A549 (cell line): ENCODE results near the gene ACAD9. TPM values are rescaled to one million over a fixed set of nuclear protein-coding genes. Genes with fewer than 3 reads are reported as not detected.

Experiments used
- ATAC-seq, 2 experiments: fragments of 200-7000 bp in 1 of 2; fragments of >200 bp in 1 of 2; cut with Nextera tagmentation in 1 of 2; cut with Tn5 transposase in 1 of 2; 3 replicates each; pipeline versions ENCODE4 v1.8.0 to v1.9.1; 2018 to 2020; ENCODE audit warnings: mild to moderate bottlenecking in 1 of 2, moderate library complexity in 1 of 2
- CTCF ChIA-PET: fragments of 300-600 bp; sonication (Branson Sonifier 250); formaldehyde crosslinking; extraction: SDS; loops from one replicate; lab custom pipeline; 2021; ENCODE audit warnings: antibody characterized with exemption, inconsistent platforms; lab: Yijun Ruan, JAX
- POLR2A ChIA-PET: fragments of 350-600 bp; formaldehyde crosslinking; extraction: SDS; loops from one replicate; lab custom pipeline; 2021; ENCODE audit warnings: antibody characterized with exemption, inconsistent platforms; lab: Yijun Ruan, JAX
- DNase-seq, 2 experiments: peaks; one replicate each; pipeline versions ENCODE4 v3.0.0 to v3.0.0-alpha.2; 2011 to 2016; ENCODE audit warnings: low read depth in 1 of 2, low spot score in 1 of 2
- FAIRE-seq: peaks from 2 replicates; lab custom pipeline; 2011; peaks lifted over from hg19 to GRCh38; lab: Jason Lieb, UNC
- H3K27ac ChIP-seq, 2 experiments: fragments of >200 bp; sonication (Bioruptor Twin); formaldehyde crosslinking; 3 replicates each; pipeline ENCODE4 v1.5.1; 2016 to 2017
- H3K4me1 ChIP-seq: fragments of >200 bp; sonication (Bioruptor Twin); formaldehyde crosslinking; 3 replicates; pipeline ENCODE4 v1.6.1; 2016
- H3K4me2 ChIP-seq: fragments of >200 bp; sonication (Bioruptor Twin); formaldehyde crosslinking; 3 replicates; pipeline ENCODE4 v1.6.1; 2016
- H3K4me3 ChIP-seq: fragments of >200 bp; sonication (Bioruptor Twin); formaldehyde crosslinking; 3 replicates; pipeline ENCODE4 v1.5.1; 2016
- H3K9me3 ChIP-seq: fragments of >200 bp; sonication (Bioruptor Twin); formaldehyde crosslinking; 3 replicates; pipeline ENCODE4 v1.6.1; 2016
- CBX2 ChIP-seq: fragments of 200-600 bp; sonication (generic); IDR thresholded peaks from 2 replicates; pipeline ENCODE4 v1.6.1; 2016; ENCODE audit warnings: low read depth, mild to moderate bottlenecking, borderline replicate concordance
- E2F6 ChIP-seq: IDR thresholded peaks from 2 replicates; pipeline ENCODE4 v1.6.1; 2012; ENCODE audit warnings: low read depth, borderline replicate concordance
- ESRRA ChIP-seq: fragments of 150-350 bp; IDR thresholded peaks from 2 replicates; pipeline ENCODE4 v1.6.1; 2014; ENCODE audit warnings: mild to moderate bottlenecking, low read length, borderline replicate concordance
- FOSB ChIP-seq: fragments of 250-450 bp; sonication (Bioruptor Pico); IDR thresholded peaks from 2 replicates; pipeline ENCODE4 v1.5.0; 2020; ENCODE audit warnings: mild to moderate bottlenecking, moderate library complexity
- FOSL2 ChIP-seq, 2 experiments: fragments of 450-650 bp in 1 of 2; fragments of >200 bp in 1 of 2; sonication (Bioruptor Twin) in 1 of 2; formaldehyde crosslinking; IDR thresholded peaks; 2 replicates each; pipeline versions ENCODE4 v1.5.0 to v1.6.1; 2016 to 2020; ENCODE audit warnings: mild to moderate bottlenecking in 1 of 2, moderate library complexity in 1 of 2
- FOXS1 ChIP-seq: fragments of 250-450 bp; sonication (Bioruptor Pico); IDR thresholded peaks from 2 replicates; pipeline ENCODE4 v1.5.0; 2020; ENCODE audit warnings: mild to moderate bottlenecking, moderate library complexity
- GATA3 ChIP-seq: IDR thresholded peaks from 2 replicates; pipeline ENCODE4 v1.6.1; 2012; ENCODE audit warnings: borderline replicate concordance
- HDAC2 ChIP-seq: fragments of 200-600 bp; sonication (generic); IDR thresholded peaks from 2 replicates; pipeline ENCODE4 v1.6.1; 2016
- HEYL ChIP-seq: fragments of 250-450 bp; sonication (Bioruptor Pico); IDR thresholded peaks from 2 replicates; pipeline ENCODE4 v1.8.0; 2021; ENCODE audit warnings: mild to moderate bottlenecking, moderate library complexity
- HMGXB4 ChIP-seq: fragments of 250-450 bp; sonication (Bioruptor Pico); IDR thresholded peaks from 2 replicates; pipeline ENCODE4 v1.5.0; 2021; ENCODE audit warnings: mild to moderate bottlenecking, moderate library complexity, borderline replicate concordance
- HOXA7 ChIP-seq: fragments of 250-450 bp; sonication (Bioruptor Pico); IDR thresholded peaks from 2 replicates; pipeline ENCODE4 v1.5.0; 2020; ENCODE audit warnings: mild to moderate bottlenecking, moderate library complexity
- HOXB13 ChIP-seq: fragments of 250-450 bp; sonication (Bioruptor Pico); IDR thresholded peaks from 2 replicates; pipeline ENCODE4 v1.5.0; 2020; ENCODE audit warnings: low read depth, mild to moderate bottlenecking, moderate library complexity
- JUN ChIP-seq, 2 experiments: fragments of >200 bp; sonication (Bioruptor Twin); formaldehyde crosslinking; IDR thresholded peaks; 2 replicates in 1 of 2; 3 replicates in 1 of 2; pipeline ENCODE4 v1.6.1; 2016 to 2017
- JUNB ChIP-seq: fragments of >200 bp; sonication (Bioruptor Twin); formaldehyde crosslinking; IDR thresholded peaks from 2 replicates; pipeline ENCODE4 v1.6.1; 2016
- KDM5A ChIP-seq: fragments of 200-600 bp; sonication (generic); IDR thresholded peaks from 2 replicates; pipeline ENCODE4 v1.6.1; 2016; ENCODE audit warnings: antibody characterized with exemption, mild to moderate bottlenecking
- MAFK ChIP-seq: fragments of 450-650 bp; IDR thresholded peaks from 2 replicates; pipeline ENCODE4 v1.6.1; 2014; ENCODE audit not compliant: partially characterized antibody
- NFE2L2 ChIP-seq: fragments of 150-350 bp; conservative IDR thresholded peaks from 2 replicates; pipeline ENCODE4 v1.6.1; 2014; ENCODE audit warnings: low read length
- NPAS2 ChIP-seq: fragments of 250-450 bp; sonication (Bioruptor Pico); IDR thresholded peaks from 2 replicates; pipeline ENCODE4 v1.8.0; 2022; ENCODE audit warnings: mild to moderate bottlenecking, moderate library complexity, borderline replicate concordance
- RAD21 ChIP-seq, 2 experiments: fragments of >200 bp in 1 of 2; sonication (Bioruptor Twin) in 1 of 2; formaldehyde crosslinking in 1 of 2; IDR thresholded peaks in 1 of 2; conservative IDR thresholded peaks in 1 of 2; 2 replicates in 1 of 2; 3 replicates in 1 of 2; pipeline ENCODE4 v1.6.1; 2012 to 2018; ENCODE audit warnings: inconsistent platforms in 1 of 2
- RARB ChIP-seq: fragments of 250-450 bp; sonication (Bioruptor Pico); IDR thresholded peaks from 2 replicates; pipeline ENCODE4 v1.8.0; 2021; ENCODE audit warnings: mild to moderate bottlenecking, moderate library complexity
- RFX5 ChIP-seq: fragments of 450-650 bp; IDR thresholded peaks from 2 replicates; pipeline ENCODE4 v1.7.1; 2014; ENCODE audit warnings: antibody characterized with exemption, mild to moderate bottlenecking, moderate library complexity
- SMC3 ChIP-seq: fragments of >200 bp; sonication (Bioruptor Twin); formaldehyde crosslinking; IDR thresholded peaks from 3 replicates; pipeline ENCODE4 v1.6.1; 2018; ENCODE audit warnings: inconsistent platforms
- SREBF2 ChIP-seq: fragments of 450-650 bp; IDR thresholded peaks from 2 replicates; pipeline ENCODE4 v1.6.1; 2014; ENCODE audit warnings: mild to moderate bottlenecking, moderate library complexity
- TP53 ChIP-seq: fragments of 250-450 bp; sonication (Bioruptor Pico); IDR thresholded peaks from 2 replicates; pipeline ENCODE4 v1.5.0; 2021; ENCODE audit warnings: mild to moderate bottlenecking, moderate library complexity
- USF2 ChIP-seq: fragments of 450-650 bp; IDR thresholded peaks from 2 replicates; pipeline ENCODE4 v1.6.1; 2014; ENCODE audit warnings: antibody characterized with exemption
- ZC3H11A ChIP-seq: fragments of 450-650 bp; IDR thresholded peaks from 2 replicates; pipeline ENCODE4 v1.6.1; 2014; ENCODE audit warnings: antibody characterized with exemption, mild to moderate bottlenecking
- ZFP36 ChIP-seq: fragments of 450-650 bp; IDR thresholded peaks from 2 replicates; pipeline ENCODE4 v1.6.1; 2014; ENCODE audit warnings: borderline replicate concordance; ENCODE audit not compliant: partially characterized antibody
- ZNF302 ChIP-seq: fragments of 250-450 bp; sonication (Bioruptor Pico); IDR thresholded peaks from 2 replicates; pipeline ENCODE4 v1.9.0; 2021; ENCODE audit warnings: inconsistent platforms, mild to moderate bottlenecking, moderate library complexity
- ZSCAN20 ChIP-seq: fragments of 250-450 bp; sonication (Bioruptor Pico); IDR thresholded peaks from 2 replicates; pipeline ENCODE4 v1.8.0; 2022; ENCODE audit warnings: mild to moderate bottlenecking, moderate library complexity
- WGBS: methylation state at CpG from one replicate; pipeline ENCODE4 v1.1.6; 2017; ENCODE audit errors: missing lambda C conversion rate; 5-methylcytosine and 5-hydroxymethylcytosine counted together
- polyA plus RNA-seq, 4 experiments: library from polyadenylated mRNA; depleted of rRNA in 3 of 4; stranded (reverse); fragments of >200 nt; fragmentation: RNase III in 1 of 4; extraction: RNeasy Plus Mini Kit Qiagen cat#74134 plus additional on column Dnase treatment in 1 of 4; gene quantifications; 2 replicates in 3 of 4; 3 replicates in 1 of 4; pipeline ENCODE4 v1.2.3, GENCODE V29; 2011 to 2017
- TF ChIP-seq, protein P1 (sequence below): fragments of >200 bp; sonication (Bioruptor Twin); formaldehyde crosslinking; IDR thresholded peaks from 3 replicates; pipeline ENCODE4 v1.6.1; 2016
- TF ChIP-seq, protein P2 (sequence below): IDR thresholded peaks from 2 replicates; pipeline ENCODE4 v1.6.1; 2012

The ACAD9 gene
- polyA plus RNA-seq, 2 of the 4 experiments (the other 2 are of a cell fraction) = 26.1 to 29.2 TPM

DNA sequence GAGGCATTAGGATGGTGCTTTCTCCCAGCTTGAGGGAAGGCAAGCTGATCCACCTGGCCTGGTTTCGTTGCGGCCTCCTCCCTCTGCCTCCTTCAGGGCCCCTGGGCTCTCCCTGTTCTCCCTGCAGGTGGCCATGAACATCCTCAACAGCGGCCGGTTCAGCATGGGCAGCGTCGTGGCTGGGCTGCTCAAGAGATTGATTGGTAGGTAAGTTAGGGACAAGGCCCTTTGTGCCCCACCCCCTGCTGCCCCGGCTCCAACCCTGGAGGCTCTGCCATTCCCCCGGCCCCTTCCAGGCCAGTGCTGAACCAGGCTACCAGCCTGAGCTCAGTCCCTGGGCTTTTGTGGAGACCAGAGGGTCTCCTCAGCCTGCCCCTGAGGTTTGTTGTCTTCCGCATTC, 23.0 kb downstream of the ACAD9 start (continued):
- TF ChIP-seq, protein P1, sequence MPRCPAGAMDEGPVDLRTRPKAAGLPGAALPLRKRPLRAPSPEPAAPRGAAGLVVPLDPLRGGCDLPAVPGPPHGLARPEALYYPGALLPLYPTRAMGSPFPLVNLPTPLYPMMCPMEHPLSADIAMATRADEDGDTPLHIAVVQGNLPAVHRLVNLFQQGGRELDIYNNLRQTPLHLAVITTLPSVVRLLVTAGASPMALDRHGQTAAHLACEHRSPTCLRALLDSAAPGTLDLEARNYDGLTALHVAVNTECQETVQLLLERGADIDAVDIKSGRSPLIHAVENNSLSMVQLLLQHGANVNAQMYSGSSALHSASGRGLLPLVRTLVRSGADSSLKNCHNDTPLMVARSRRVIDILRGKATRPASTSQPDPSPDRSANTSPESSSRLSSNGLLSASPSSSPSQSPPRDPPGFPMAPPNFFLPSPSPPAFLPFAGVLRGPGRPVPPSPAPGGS = no peak

DNA sequence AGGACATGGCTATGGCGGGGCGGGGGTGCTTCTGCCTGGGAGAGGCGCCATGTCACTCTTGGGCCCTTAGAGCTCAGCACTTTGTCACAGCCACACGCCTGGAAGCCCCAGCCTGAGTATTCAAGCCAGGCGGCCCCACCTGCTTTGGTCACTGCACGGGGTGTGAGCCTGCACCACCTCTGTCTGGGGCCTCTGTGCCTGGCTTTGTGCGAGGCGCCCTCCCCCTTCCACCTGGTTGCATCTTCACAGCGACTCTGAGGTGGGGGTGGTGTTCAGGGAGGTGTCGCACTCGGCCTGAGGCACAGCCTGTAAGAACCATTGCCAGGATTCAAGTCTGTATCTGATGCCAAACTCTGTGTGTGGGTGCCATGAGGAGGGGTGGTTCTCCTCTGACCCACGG, 24.1 kb downstream of the ACAD9 start:
- no peak overlapping the region for H3K4me2 ChIP-seq
- H3K27ac ChIP-seq = no peak overlapping the region
- POLR2A ChIA-PET = no interaction called here
- TF ChIP-seq ZC3H11A = no peak
- no peak for TF ChIP-seq FOXS1
- no peak for TF ChIP-seq USF2
- TF ChIP-seq ZNF302 (CRISPR knock-in tag) = no peak
- TF ChIP-seq SMC3 = no peak
- TF ChIP-seq ZSCAN20 (CRISPR knock-in tag) = no peak
- TF ChIP-seq GATA3 = no peak
- TF ChIP-seq JUNB = no peak
- TF ChIP-seq SREBF2 = no peak
- no peak for TF ChIP-seq NFE2L2
- TF ChIP-seq, protein P2, sequence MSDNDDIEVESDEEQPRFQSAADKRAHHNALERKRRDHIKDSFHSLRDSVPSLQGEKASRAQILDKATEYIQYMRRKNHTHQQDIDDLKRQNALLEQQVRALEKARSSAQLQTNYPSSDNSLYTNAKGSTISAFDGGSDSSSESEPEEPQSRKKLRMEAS = no peak
- TF ChIP-seq HEYL (CRISPR knock-in tag) = no peak
- no peak for TF ChIP-seq MAFK
- TF ChIP-seq HOXB13 (CRISPR knock-in tag) = no peak
- H3K4me3 ChIP-seq = no peak overlapping the region
- DNase-seq (no peak), ATAC-seq (no peak), FAIRE-seq (no peak)
- WGBS = 92% methylated on average over 6 of the region's 12 CpGs
- no peaks in the 10 kb centered on the region for H3K4me1 ChIP-seq
- H3K9me3 ChIP-seq = no peaks in the 10 kb centered on the region
- CTCF ChIA-PET = no interaction called here

GRCh38 chr3:128906031-128906803, 26.8 kb downstream of the ACAD9 start:
- WGBS = 89% methylated on average over 25 of the region's 25 CpGs

DNA sequence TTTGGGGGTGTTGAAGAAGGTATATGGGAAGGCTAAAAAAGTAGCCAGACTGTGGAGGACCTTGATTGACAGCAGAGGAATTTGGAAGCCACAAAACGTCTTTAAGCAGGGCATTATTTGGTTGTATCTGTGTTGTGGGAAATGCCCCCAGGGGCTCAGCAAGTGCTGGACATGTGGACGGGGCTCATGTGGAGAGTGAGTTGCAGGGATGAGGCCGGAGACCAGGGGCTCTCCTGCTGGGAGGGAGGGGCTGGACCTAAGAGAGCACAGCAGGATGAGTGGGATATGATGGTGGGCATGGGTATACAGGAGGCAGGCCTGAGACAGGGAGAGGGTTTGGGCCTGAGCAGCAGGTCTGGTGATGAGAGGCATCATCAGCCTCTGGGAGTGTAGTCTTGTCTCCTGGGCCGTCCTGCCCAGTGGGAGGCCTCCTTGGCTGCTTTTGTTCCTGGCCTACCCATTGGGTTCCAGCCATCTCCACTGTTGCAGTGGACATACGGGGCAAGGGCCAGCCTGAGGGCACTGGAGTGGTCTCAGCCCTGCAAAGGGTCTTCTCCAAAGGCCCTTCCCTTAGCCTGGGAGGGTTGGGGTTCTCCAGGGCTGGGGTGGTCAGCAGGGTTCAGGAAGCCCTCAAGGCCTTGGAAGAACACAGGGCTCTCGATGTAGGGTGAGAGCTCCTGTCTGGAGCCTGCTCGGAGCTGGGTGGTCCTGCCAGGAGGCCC, 27.5 kb downstream of the ACAD9 start:
- CTCF ChIA-PET = interaction anchor here (1.7 kb wide), 1 partner anchor 63 kb away, joined by 5 read pairs; no protein-coding TSS in a partner anchor
- H3K4me2 ChIP-seq = no peak overlapping the region
- H3K27ac ChIP-seq = no peak overlapping the region
- WGBS = 76% methylated on average over 5 of the region's 7 CpGs
- H3K4me1 ChIP-seq = no peaks in the 10 kb centered on the region
- DNase-seq = no peak
- POLR2A ChIA-PET = no interaction called here
- no peak for ATAC-seq
- FAIRE-seq = no peak
- no peak overlapping the region for H3K4me3 ChIP-seq
- TF ChIP-seq RARB (CRISPR knock-in tag) (no peak), HDAC2 (no peak), HMGXB4 (no peak), HOXB13 (CRISPR knock-in tag) (no peak), RFX5 (no peak), E2F6 (no peak), FOSL2 (IDR thresholded peaks at IDR 0.05) (no peak), FOSL2 (CRISPR knock-in tag; IDR thresholded peaks at IDR 0.05) (no peak), JUN (IDR thresholded peaks at IDR 0.05) (no peak), SMC3 (no peak), CBX2 (no peak), TP53 (CRISPR knock-in tag) (no peak)
- H3K9me3 ChIP-seq = no peaks in the 10 kb centered on the region

More at GRCh38 chr3:128906031-128906803, 26.8 kb downstream of the ACAD9 start:
- Histone ChIP-seq H3K4me2 (no peak overlapping the region), H3K4me3 (no peak overlapping the region), H3K27ac (no peak overlapping the region), H3K9me3 (no peaks in the 10 kb centered on the region), H3K4me1 (no peaks in the 10 kb centered on the region)
- CTCF ChIA-PET = interaction anchor here (1.0 kb wide), 1 partner anchor 9 kb away, joined by 3 read pairs; no protein-coding TSS in a partner anchor
- DNase-seq (no peak), ATAC-seq (peak in 1 of 2 experiments; percentile 15; a peak in 1 of 6 replicates), FAIRE-seq (no peak)
- POLR2A ChIA-PET = no interaction called here
- TF ChIP-seq HOXA7 (CRISPR knock-in tag) (no peak), ZFP36 (no peak), MAFK (no peak), FOSL2 (IDR thresholded peaks at IDR 0.05) (no peak), FOSL2 (CRISPR knock-in tag; IDR thresholded peaks at IDR 0.05) (no peak), FOSB (CRISPR knock-in tag) (no peak), NFE2L2 (no peak), ESRRA (no peak), NPAS2 (CRISPR knock-in tag) (no peak), RAD21 (conservative IDR thresholded peaks at IDR 0.05 in 1 of 2, IDR thresholded peaks at IDR 0.05 in 1 of 2) (no peak), KDM5A (no peak)
